H9 (cell line): ENCODE results near the gene SERPINA9. TPM values are rescaled to one million over a fixed set of nuclear protein-coding genes. Genes with fewer than 3 reads are reported as not detected.

Source experiments
- DNase-seq: peaks from one replicate; pipeline ENCODE4 v3.0.0-alpha.2; 2017
- H2AFZ ChIP-seq: one replicate; pipeline ENCODE4 v1.6.1; 2013; ENCODE audit warnings: mild to moderate bottlenecking, low read length, control low read depth, moderate library complexity
- H2AK5ac ChIP-seq: 2 replicates; pipeline ENCODE4 v1.6.1; 2013; ENCODE audit warnings: low read length, control low read depth, mixed read lengths; ENCODE audit not compliant: insufficient read length
- H2BK120ac ChIP-seq: one replicate; pipeline ENCODE4 v1.6.1; 2013; ENCODE audit warnings: low read depth, mild to moderate bottlenecking, low read length, control low read depth, inconsistent platforms; ENCODE audit not compliant: poor library complexity, severe bottlenecking
- H2BK12ac ChIP-seq: 2 replicates; pipeline ENCODE4 v1.6.1; 2013; ENCODE audit warnings: low read length, control low read depth, mixed read lengths, low read depth; ENCODE audit not compliant: insufficient read length
- H2BK15ac ChIP-seq: 2 replicates; pipeline ENCODE4 v1.6.1; 2013; ENCODE audit warnings: low read depth, low read length, control low read depth
- H2BK20ac ChIP-seq: one replicate; pipeline ENCODE4 v1.6.1; 2013; ENCODE audit warnings: low read depth, mild to moderate bottlenecking, low read length, control low read depth, inconsistent platforms; ENCODE audit not compliant: poor library complexity, severe bottlenecking
- H2BK5ac ChIP-seq: 2 replicates; pipeline ENCODE4 v1.6.1; 2013; ENCODE audit warnings: low read length, control low read depth, mixed read lengths; ENCODE audit not compliant: insufficient read length
- H3K14ac ChIP-seq: 2 replicates; pipeline ENCODE4 v1.6.1; 2013; ENCODE audit warnings: low read length, control low read depth; ENCODE audit not compliant: insufficient read depth
- H3K18ac ChIP-seq: 2 replicates; pipeline ENCODE4 v1.6.1; 2013; ENCODE audit warnings: low read depth, mild to moderate bottlenecking, mixed read lengths, low read length, control low read depth; ENCODE audit not compliant: insufficient read length
- H3K23ac ChIP-seq: 2 replicates; pipeline ENCODE4 v1.6.1; 2013; ENCODE audit warnings: low read length, control low read depth, mixed read lengths, low read depth; ENCODE audit not compliant: insufficient read length
- H3K23me2 ChIP-seq: 2 replicates; pipeline ENCODE4 v1.6.1; 2013; ENCODE audit warnings: low read depth, mild to moderate bottlenecking, mixed read lengths, low read length, control low read depth; ENCODE audit not compliant: insufficient read length, poor library complexity, severe bottlenecking
- H3K27ac ChIP-seq: 2 replicates; pipeline ENCODE4 v1.5.1; 2013; ENCODE audit warnings: low read length, control low read depth, mixed read lengths, low read depth; ENCODE audit not compliant: insufficient read length
- H3K27me3 ChIP-seq: 2 replicates; pipeline ENCODE4 v1.6.1; 2013; ENCODE audit warnings: low read length, control low read depth, inconsistent platforms; ENCODE audit not compliant: insufficient read depth
- H3K4ac ChIP-seq: 2 replicates; pipeline ENCODE4 v1.6.1; 2013; ENCODE audit warnings: low read depth, mild to moderate bottlenecking, control low read depth, inconsistent platforms, low read length, moderate library complexity
- H3K4me1 ChIP-seq: 2 replicates; pipeline ENCODE4 v1.6.1; 2013; ENCODE audit warnings: low read length, control low read depth, inconsistent platforms; ENCODE audit not compliant: insufficient read depth
- H3K4me2 ChIP-seq: 2 replicates; pipeline ENCODE4 v1.6.1; 2013; ENCODE audit warnings: low read length, control low read depth, mixed read lengths; ENCODE audit not compliant: insufficient read length, insufficient read depth
- H3K56ac ChIP-seq: 2 replicates; pipeline ENCODE4 v1.6.1; 2013; ENCODE audit warnings: low read depth, mild to moderate bottlenecking, mixed read lengths, low read length, control low read depth; ENCODE audit not compliant: insufficient read length
- H3K79me1 ChIP-seq: 2 replicates; pipeline ENCODE4 v1.6.1; 2013; ENCODE audit warnings: low read depth, mild to moderate bottlenecking, moderate library complexity, low read length, control low read depth, inconsistent platforms; ENCODE audit not compliant: insufficient read depth, poor library complexity, severe bottlenecking
- H3K79me2 ChIP-seq: 2 replicates; pipeline ENCODE4 v1.6.1; 2013; ENCODE audit warnings: low read length, control low read depth, inconsistent platforms; ENCODE audit not compliant: insufficient read depth
- H3K9ac ChIP-seq: 2 replicates; pipeline ENCODE4 v1.6.1; 2013; ENCODE audit warnings: low read length, control low read depth, mixed read lengths; ENCODE audit not compliant: insufficient read length; ENCODE audit errors: extremely low read depth
- H3K9me3 ChIP-seq: one replicate; pipeline ENCODE4 v1.6.1; 2013; ENCODE audit warnings: low read depth, low read length, inconsistent platforms; ENCODE audit not compliant: control insufficient read depth
- H3T11ph ChIP-seq: one replicate; pipeline ENCODE4 v1.6.1; 2013; ENCODE audit warnings: mild to moderate bottlenecking, low read length, control low read depth, inconsistent platforms
- H4K20me1 ChIP-seq: one replicate; pipeline ENCODE4 v1.6.1; 2013; ENCODE audit not compliant: control insufficient read depth, insufficient read length, insufficient read depth
- H4K5ac ChIP-seq: 2 replicates; pipeline ENCODE4 v1.6.1; 2013; ENCODE audit warnings: low read depth, mild to moderate bottlenecking, mixed read lengths, low read length, control low read depth; ENCODE audit not compliant: insufficient read length
- H4K8ac ChIP-seq: replicated peaks from 2 replicates; pipeline ENCODE4 v1.6.1; 2013; ENCODE audit warnings: low read length, control low read depth, mixed read lengths, low read depth; ENCODE audit not compliant: insufficient read length
- H4K91ac ChIP-seq: 2 replicates; pipeline ENCODE4 v1.6.1; 2013; ENCODE audit warnings: low read depth, mild to moderate bottlenecking, moderate library complexity, mixed read lengths, low read length, control low read depth; ENCODE audit not compliant: insufficient read length
- H3K27ac Mint-ChIP-seq, 3 experiments: 2 replicates in 2 of 3; 3 replicates in 1 of 3; pipeline ENCODE4 v1.8.0; 2020 to 2021; ENCODE audit warnings: mixed read lengths in 3 of 3, mild to moderate bottlenecking in 1 of 3, moderate library complexity in 1 of 3
- H3K27me3 Mint-ChIP-seq: 2 replicates; pipeline ENCODE4 v1.8.0; 2021; ENCODE audit warnings: low read depth, mild to moderate bottlenecking, moderate library complexity, mixed read lengths
- H3K36me3 Mint-ChIP-seq, 3 experiments: 2 replicates in 2 of 3; 3 replicates in 1 of 3; pipeline ENCODE4 v1.8.0; 2020 to 2021; ENCODE audit warnings: low read depth in 3 of 3, mixed read lengths in 3 of 3; ENCODE audit not compliant: insufficient read depth in 1 of 3
- H3K4me1 Mint-ChIP-seq, 2 experiments: 2 replicates each; pipeline ENCODE4 v1.8.0; 2020; ENCODE audit warnings: mixed read lengths in 2 of 2
- H3K4me3 Mint-ChIP-seq, 2 experiments: 2 replicates in 1 of 2; 3 replicates in 1 of 2; pipeline ENCODE4 v1.8.0; 2020 to 2021; ENCODE audit warnings: mild to moderate bottlenecking in 2 of 2, mixed read lengths in 2 of 2, moderate library complexity in 1 of 2
- H3K9me3 Mint-ChIP-seq, 2 experiments: 2 replicates in 1 of 2; 3 replicates in 1 of 2; pipeline ENCODE4 v1.8.0; 2020; ENCODE audit warnings: mild to moderate bottlenecking in 2 of 2, mixed read lengths in 2 of 2, moderate library complexity in 1 of 2
- CTCF ChIP-seq: fragments of 200-600 bp; sonication (generic); conservative IDR thresholded peaks from 3 replicates; pipeline ENCODE4 v1.8.0; 2021; ENCODE audit warnings: antibody characterized with exemption, mild to moderate bottlenecking
- WGBS: extraction: QIAGEN DNeasy Blood & Tissue Kit; methylation state at CpG from one replicate; pipeline ENCODE4 v1.1.7; 2013; ENCODE audit warnings: missing lambda C conversion rate, low lambda C conversion rate, mixed read lengths; ENCODE audit not compliant: insufficient read length; ENCODE audit errors: extremely low coverage; 5-methylcytosine and 5-hydroxymethylcytosine counted together
- total RNA-seq: library from RNA; stranded (reverse); gene quantifications from 2 replicates; pipeline ENCODE4 v1.2.1, GENCODE V29; 2021

SERPINA9 gene
- total RNA-seq, 1 experiment from 2014 or later = not detected

GRCh38 chr14:94428610-94429009 is 47.4 kb downstream of the SERPINA9 start:
- Mint-ChIP-seq H3K9me3 (peaks cover 3 to 9% of the 10 kb centered on the region in 2 experiments; a peak in 2 of 5 replicates), H3K4me1 (no peaks in the 10 kb centered on the region), H3K4me3 (no peak overlapping the region), H3K36me3 (peaks cover 0 to 4% (median 0%) of the 10 kb centered on the region in 3 experiments; a peak in 1 of 7 replicates), H3K27ac (0 out of 7 replicates have a peak overlapping the region, but pooled peaks of 2 of the 3 experiments have one; percentile 17 to 23), H3K27me3 (no peaks in the 10 kb centered on the region; the same call in none of the 2 replicates)
- H3K4me2 ChIP-seq = no peak overlapping the region
- no peak overlapping the region for H4K5ac ChIP-seq
- no peaks in the 10 kb centered on the region for H3K27me3 ChIP-seq
- no peak overlapping the region for H2AFZ ChIP-seq
- no peak overlapping the region for H2BK15ac ChIP-seq
- H4K91ac ChIP-seq = no peak overlapping the region
- H2AK5ac ChIP-seq = no peak overlapping the region
- H3K23me2 ChIP-seq = no peaks in the 10 kb centered on the region
- no peak for DNase-seq
- H3K4ac ChIP-seq = no peak overlapping the region
- H3K79me1 ChIP-seq = no peaks in the 10 kb centered on the region
- no peak overlapping the region for H2BK20ac ChIP-seq
- H2BK5ac ChIP-seq = no peak overlapping the region
- no peaks in the 10 kb centered on the region for H3K79me2 ChIP-seq
- H3K9me3 ChIP-seq = no peaks in the 10 kb centered on the region
- no CpG with 5 or more reads among the region's 2 CpGs for WGBS
- H4K20me1 ChIP-seq = no peaks in the 10 kb centered on the region
- no peak overlapping the region for H3K23ac ChIP-seq
- H4K8ac ChIP-seq = no peak overlapping the region
- no peak overlapping the region for H3K14ac ChIP-seq
- no peak overlapping the region for H3K18ac ChIP-seq
- H2BK12ac ChIP-seq = no peak overlapping the region
- H3K27ac ChIP-seq = no peak overlapping the region
- TF ChIP-seq CTCF = no peak
- H2BK120ac ChIP-seq = no peak overlapping the region
- H3K56ac ChIP-seq = no peak overlapping the region
- no peak overlapping the region for H3T11ph ChIP-seq
- no peak overlapping the region for H3K9ac ChIP-seq
- H3K4me1 ChIP-seq = no peaks in the 10 kb centered on the region
